Activated CD4-positive, alpha-beta T cell treated with anti-CD3 and anti-CD28 coated beads for 48 hours (primary cell): ENCODE results near the gene OR52B2.

Source experiments
- DNase-seq: peaks from one replicate; pipeline ENCODE4 v3.0.0-alpha.2; 2020

OR52B2 gene

DNA sequence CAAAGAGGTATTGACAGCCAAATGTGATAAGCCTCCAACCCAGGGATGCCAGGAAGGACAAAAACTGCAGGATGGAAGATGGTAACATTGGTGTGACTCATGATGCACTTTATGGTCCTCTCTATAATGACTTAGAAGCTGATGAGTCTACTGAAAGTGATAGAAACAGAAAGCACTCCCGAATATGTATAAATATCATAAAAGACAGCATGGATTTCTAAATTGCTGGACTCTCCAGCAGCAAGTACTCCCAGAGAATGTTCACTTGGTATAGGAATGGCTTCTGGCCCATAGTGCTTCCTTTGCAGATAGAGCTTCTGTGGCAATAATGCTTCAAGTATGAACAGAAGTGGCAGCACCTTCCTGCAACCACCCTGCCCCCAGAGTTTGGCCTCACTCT, at the start of gene OR52B2:
Gene OR52B2 (minus strand): TSS at position 101 of the 400 bp plus-strand sequence. CDS start 0 bp downstream, at position 101.
- DNase-seq, result no peak

GRCh38 chr11:6219359-6219758, 49.2 kb upstream of the OR52B2 start:
- DNase-seq, result no peak

DNA sequence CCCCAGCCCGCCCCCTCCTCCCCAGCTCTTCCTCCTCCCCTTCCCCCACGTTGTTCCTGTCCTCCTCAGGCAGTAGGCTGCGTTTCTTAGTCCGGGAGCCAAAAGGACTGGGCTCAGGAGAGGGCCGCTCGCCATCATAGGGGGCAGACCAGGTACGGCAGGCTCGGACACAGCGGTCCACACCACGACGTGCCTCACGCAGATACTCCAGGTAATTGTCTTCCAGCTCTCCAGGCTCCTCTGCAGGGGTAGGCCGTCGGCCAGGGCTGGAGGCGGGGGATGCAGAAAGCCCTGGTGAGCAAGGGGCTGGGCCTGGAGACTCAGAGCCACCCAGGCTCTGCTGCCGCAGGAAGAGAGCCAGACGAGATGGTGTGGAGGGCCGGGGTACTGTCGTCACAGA, 47.6 kb upstream of the OR52B2 start:
- DNase-seq, result no peak

DNA sequence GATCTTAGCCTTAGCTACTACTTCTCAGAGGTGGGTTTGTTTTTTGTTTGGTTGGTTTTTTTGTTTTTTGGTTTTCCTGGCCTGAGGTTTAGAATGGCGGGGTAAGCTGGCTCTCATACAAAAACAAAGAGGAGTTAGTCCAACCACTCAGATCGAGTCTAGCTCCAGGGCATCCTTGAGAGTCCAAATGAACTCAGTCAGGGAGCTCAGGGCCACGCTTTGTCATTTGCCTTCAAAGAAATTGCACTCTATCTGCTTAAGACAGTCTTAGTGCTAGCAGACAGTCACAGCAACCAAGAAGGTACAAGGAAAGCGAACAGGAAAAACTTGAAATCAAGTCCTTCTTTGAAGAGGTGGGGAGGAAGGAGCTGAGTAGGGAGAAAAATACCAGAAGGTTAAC, 46.4 kb upstream of the OR52B2 start:
- no peak for DNase-seq

GRCh38 chr11:6214530-6214929, 44.4 kb upstream of the OR52B2 start:
- no peak for DNase-seq

- DNase-seq, result no peak
These were observed 40.3 kb upstream of the OR52B2 start for GRCh38 chr11:6210274-6210955.

DNA sequence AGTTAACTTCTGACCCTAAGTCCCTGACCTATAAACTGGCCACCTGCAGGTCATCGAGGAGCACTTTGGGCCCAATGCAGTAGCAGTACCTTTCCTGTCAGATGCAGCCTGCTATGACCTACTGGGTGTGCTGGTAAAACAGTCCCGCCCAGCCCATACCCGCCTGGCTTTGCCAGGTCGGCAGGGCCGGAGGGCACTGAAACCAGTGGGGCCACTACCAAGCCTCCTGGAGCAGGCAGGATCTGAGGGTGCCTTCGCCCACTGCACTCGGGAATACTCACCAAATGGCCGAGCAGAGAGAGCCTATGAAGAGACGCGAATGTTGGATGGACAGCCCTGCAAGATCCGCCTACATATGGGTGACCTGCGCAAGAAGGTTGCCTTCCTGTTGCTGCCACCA, 39.7 kb upstream of the OR52B2 start:
- no peak for DNase-seq

GRCh38 chr11:6206456-6207180, 36.5 kb upstream of the OR52B2 start:
- no peak for DNase-seq

DNA sequence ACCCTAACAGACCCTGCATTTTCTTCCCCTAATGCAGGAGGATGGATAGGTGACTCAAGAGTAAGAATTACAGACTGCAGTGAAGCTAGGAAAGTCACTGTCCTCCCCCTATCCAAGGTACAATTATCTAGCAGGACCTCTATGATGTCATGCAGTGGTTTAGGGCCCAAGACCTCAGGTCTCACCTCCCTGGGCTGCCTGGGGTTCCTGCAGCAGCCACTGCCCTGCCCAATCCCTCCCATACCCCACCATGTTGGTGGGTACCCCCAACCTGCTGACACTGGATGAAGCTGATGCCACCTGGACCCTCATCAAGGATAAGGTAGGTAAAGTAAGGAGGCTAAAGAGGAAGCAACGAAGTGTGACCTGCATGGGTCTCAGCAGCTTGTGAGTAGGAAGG, 35.2 kb upstream of the OR52B2 start, which contains the start of gene C11orf42:
Gene C11orf42 (plus strand): TSS at position 192 of the 400 bp plus-strand sequence. CDS start 59 bp downstream, at position 251.
- no peak for DNase-seq

GRCh38 chr11:6204706-6205105, 34.6 kb upstream of the OR52B2 start:
- DNase-seq, result no peak

GRCh38 chr11:6203327-6203726, 33.2 kb upstream of the OR52B2 start:
- DNase-seq, result no peak

GRCh38 chr11:6202041-6202440, 31.9 kb upstream of the OR52B2 start:
- DNase-seq, result no peak

DNA sequence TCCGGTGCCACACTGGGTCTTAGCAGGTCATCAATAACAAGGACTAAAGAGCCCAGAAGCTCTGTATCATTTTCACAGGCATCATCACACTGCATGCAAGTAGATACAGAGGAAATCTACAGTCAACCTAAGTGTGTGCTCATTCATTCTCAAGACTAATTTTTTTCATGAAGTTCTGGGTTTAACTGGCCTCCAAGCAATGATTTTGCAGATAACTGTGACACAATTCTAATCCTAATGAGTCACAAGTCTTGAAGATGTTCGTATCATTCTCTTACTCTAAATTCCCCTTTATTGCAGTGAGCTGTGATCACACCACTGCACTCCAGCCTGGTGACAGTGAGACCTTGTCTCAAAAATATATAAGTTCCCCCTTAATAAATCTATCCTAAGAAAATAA, 31.4 kb upstream of the OR52B2 start:
- DNase-seq, result no peak

- DNase-seq, result no peak
These were observed 30.8 kb upstream of the OR52B2 start for GRCh38 chr11:6200975-6201374.

DNA sequence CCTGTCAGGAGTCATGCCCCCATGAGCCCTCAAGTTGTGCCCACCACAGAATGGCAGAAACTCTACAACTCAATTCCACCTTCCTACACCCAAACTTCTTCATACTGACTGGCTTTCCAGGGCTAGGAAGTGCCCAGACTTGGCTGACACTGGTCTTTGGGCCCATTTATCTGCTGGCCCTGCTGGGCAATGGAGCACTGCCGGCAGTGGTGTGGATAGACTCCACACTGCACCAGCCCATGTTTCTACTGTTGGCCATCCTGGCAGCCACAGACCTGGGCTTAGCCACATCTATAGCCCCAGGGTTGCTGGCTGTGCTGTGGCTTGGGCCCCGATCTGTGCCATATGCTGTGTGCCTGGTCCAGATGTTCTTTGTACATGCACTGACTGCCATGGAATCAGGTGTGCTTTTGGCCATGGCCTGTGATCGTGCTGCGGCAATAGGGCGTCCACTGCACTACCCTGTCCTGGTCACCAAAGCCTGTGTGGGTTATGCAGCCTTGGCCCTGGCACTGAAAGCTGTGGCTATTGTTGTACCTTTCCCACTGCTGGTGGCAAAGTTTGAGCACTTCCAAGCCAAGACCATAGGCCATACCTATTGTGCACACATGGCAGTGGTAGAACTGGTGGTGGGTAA, 29.2 kb upstream of the OR52B2 start, which contains the start of gene OR52W1:
Gene OR52W1 (plus strand): TSS at position 51 of the 637 bp plus-strand sequence. CDS start 0 bp downstream, at position 51.
- DNase-seq, result no peak

- no peak for DNase-seq
These were observed 27.5 kb upstream of the OR52B2 start for GRCh38 chr11:6197466-6198200.

GRCh38 chr11:6196396-6196795, 26.3 kb upstream of the OR52B2 start:
- no peak for DNase-seq

DNA sequence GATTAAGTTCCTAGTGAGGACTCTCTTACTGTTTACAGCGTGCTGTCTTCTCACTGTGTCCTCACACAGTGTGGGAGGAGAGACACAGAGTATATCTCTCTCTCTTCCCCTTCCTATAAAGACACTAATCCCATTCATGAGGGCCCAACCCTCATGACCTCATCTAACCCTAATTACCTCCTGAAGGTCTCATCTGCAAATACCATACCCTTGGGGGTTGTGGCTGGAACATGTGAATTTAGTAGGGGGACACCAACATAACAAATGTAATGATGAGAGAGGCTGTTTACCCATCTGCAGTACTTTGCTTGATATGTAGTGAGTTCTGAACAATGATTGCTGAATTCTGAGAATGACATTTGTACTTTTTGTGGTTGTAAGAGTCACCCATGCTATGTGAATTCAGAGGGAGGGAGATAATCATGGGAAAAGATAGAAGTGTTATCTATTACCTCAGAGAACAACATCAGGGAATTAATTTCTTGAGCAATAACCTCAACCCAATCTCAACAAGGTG, 24.0 kb upstream of the OR52B2 start:
- no peak for DNase-seq

- no peak for DNase-seq
These were observed 21.6 kb upstream of the OR52B2 start for GRCh38 chr11:6191742-6192141.

DNA sequence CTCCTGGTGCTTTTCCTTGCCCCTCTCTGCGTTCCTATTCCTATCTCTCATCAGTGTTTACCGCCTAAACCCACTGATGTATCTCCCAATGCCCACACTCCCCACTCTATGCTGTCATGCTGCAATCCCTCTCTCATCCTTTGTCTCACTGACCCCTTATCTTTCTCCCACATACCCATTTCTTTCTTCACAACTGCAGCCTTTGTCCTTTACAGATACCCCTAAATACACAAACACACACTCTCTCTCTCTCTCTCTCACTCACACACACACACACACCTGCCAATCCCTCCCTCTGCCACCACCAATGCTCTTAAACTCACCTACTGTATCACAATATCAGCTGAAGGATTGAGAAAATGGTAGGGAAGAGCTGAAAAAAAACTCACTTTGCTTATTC, 5.3 kb upstream of the OR52B2 start:
- DNase-seq, result no peak

- DNase-seq, result peak; percentile 7
These were observed 13.3 kb downstream of the OR52B2 start for GRCh38 chr11:6156628-6157359.

- no peak for DNase-seq
These were observed 18.0 kb downstream of the OR52B2 start for GRCh38 chr11:6152126-6152525.
